ENCODE measurements around the gene GPAT3.

GPAT3 gene

GRCh38 chr4:83644677-83645659 lies 109.1 kb downstream of the GPAT3 start:
- DNase-seq (ENCODE audit: low spot score), result peak; percentile 40

GRCh38 chr4:83646538-83647239 lies 110.8 kb downstream of the GPAT3 start:
- DNase-seq (ENCODE audit: low spot score), result no peak

GRCh38 chr4:83651846-83652245 lies 115.9 kb downstream of the GPAT3 start:
- DNase-seq (ENCODE audit: low spot score), result no peak
